Peyer's patch (tissue), 4 donors: ENCODE results near the gene ATP9A.

Experiments used
- POLR2A ChIP-seq, 2 donors: fragments of 450-650 bp; IDR thresholded peaks; one replicate each; pipeline ENCODE4 v1.5.1; 2017; ENCODE audit warnings: antibody characterized with exemption in 2 of 2, mild to moderate bottlenecking in 2 of 2, moderate library complexity in 2 of 2
- TF ChIP-seq, protein P1 (sequence below), 6 experiments: fragments of 450-650 bp in 4 of 6; fragments of 200-600 bp in 2 of 6; sonication (generic) in 1 of 6; IDR thresholded peaks; one replicate each; pipeline ENCODE4 v1.5.1; 2017 to 2019; ENCODE audit warnings: antibody characterized with exemption in 6 of 6, mild to moderate bottlenecking in 3 of 6, moderate library complexity in 1 of 6

DNA sequence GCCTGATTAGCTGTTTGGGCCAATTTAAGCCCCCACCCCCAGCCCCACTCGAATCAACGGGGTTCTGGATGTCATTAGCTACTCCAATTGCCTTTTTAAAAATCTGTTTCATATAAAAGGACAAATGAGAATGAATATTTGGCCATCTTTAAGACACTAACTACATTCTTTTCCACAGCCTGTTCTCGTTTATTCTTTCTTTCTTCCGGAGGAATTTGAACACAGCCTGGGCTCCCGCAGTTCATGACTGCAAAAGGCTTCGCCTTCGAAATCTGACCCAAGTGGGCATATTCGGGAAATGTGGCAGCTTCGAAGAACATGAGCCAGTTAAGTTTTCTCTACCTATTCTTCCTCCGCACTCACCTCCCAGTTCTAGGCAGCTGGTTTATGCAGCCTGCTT lies 176.3 kb downstream of the ATP9A start:
- TF ChIP-seq POLR2A (IDR thresholded peaks at IDR 0.05) = no peak
- TF ChIP-seq, protein P1, sequence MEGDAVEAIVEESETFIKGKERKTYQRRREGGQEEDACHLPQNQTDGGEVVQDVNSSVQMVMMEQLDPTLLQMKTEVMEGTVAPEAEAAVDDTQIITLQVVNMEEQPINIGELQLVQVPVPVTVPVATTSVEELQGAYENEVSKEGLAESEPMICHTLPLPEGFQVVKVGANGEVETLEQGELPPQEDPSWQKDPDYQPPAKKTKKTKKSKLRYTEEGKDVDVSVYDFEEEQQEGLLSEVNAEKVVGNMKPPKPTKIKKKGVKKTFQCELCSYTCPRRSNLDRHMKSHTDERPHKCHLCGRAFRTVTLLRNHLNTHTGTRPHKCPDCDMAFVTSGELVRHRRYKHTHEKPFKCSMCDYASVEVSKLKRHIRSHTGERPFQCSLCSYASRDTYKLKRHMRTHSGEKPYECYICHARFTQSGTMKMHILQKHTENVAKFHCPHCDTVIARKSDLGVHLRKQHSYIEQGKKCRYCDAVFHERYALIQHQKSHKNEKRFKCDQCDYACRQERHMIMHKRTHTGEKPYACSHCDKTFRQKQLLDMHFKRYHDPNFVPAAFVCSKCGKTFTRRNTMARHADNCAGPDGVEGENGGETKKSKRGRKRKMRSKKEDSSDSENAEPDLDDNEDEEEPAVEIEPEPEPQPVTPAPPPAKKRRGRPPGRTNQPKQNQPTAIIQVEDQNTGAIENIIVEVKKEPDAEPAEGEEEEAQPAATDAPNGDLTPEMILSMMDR (IDR thresholded peaks at IDR 0.05) = no peak
